Measurements from ENCODE around the gene ATP9A. TPM values are rescaled to one million over a fixed set of nuclear protein-coding genes. Genes with fewer than 3 reads are reported as not detected.

ATP9A gene
- total RNA-seq, 1 experiment from 2014 or later = 16.8 TPM

- POLR2A ChIA-PET = no interaction called here
- BruUV-seq (replicated peaks) = no TSS peak
Measured at GRCh38 chr20:51700809-51701285, 67.3 kb downstream of the ATP9A start.

More at GRCh38 chr20:51700809-51701285, 67.3 kb downstream of the ATP9A start:
- DNase-seq (ENCODE audit: low read depth, low spot score) (peak; percentile 35), ATAC-seq (peak; percentile 77)
- Histone ChIP-seq H3K27ac (ENCODE audit: low read depth, low read length) (no peak overlapping the region), H3K9me3 (ENCODE audit: control insufficient read depth in 1 of 2, insufficient read depth in 1 of 2, low read depth in 1 of 2, low read length in 2 of 2) (no peaks in the 10 kb centered on the region), H3K4me1 (ENCODE audit: control insufficient read depth in 1 of 2, insufficient read depth in 2 of 2, low read length in 2 of 2) (peaks cover 5 to 24% of the 10 kb centered on the region in 2 experiments; a peak in 3 of 4 replicates), H4K20me1 (ENCODE audit: insufficient read depth) (no peaks in the 10 kb centered on the region), H3K9ac (ENCODE audit: low read length) (no peak overlapping the region), H3K27me3 (ENCODE audit: insufficient read depth, low read length) (no peaks in the 10 kb centered on the region), H3K4me3 (replicated peaks in 1 of 2; ENCODE audit: low read depth in 1 of 2, low read length in 2 of 2) (no peak overlapping the region), H3K9me2 (ENCODE audit: insufficient read depth) (no peaks in the 10 kb centered on the region), H2AFZ (ENCODE audit: low read depth, low read length, poor library complexity, severe bottlenecking) (no peak overlapping the region), H3K79me2 (ENCODE audit: insufficient read depth, low read length) (no peaks in the 10 kb centered on the region), H3K36me3 (ENCODE audit: control insufficient read depth in 1 of 2, insufficient read depth in 2 of 2, low read length in 2 of 2) (no peaks in the 10 kb centered on the region), H3K4me2 (ENCODE audit: low read length) (no peak overlapping the region)
- ChIA-PET CTCF (interaction anchor here (0.6 to 1.5 kb wide), 22 partner anchors 8 to 382 kb away, joined by 3 to 14 read pairs (median 4); no protein-coding TSS in a partner anchor), RAD21 (ENCODE audit: low non-redundant PET in 1 of 2, low total read pairs in 2 of 2, uncharacterized antibody in 2 of 2, unreplicated experiment in 2 of 2) (interaction anchor here in 1 of 2 experiments (0.6 kb wide), 1 partner anchor 83 kb away, joined by 3 read pairs; no protein-coding TSS in a partner anchor)
- intact Hi-C loops (cut with micrococcal nuclease) = loop anchor here (1.0 to 5.0 kb wide), 2 partner anchors 361 to 382 kb away; no protein-coding TSS in a partner anchor
- TF ChIP-seq RAD21 (IDR thresholded peaks at IDR 0.05; ENCODE audit: low read depth) = peak; percentile 69
- TF ChIP-seq, protein P1, sequence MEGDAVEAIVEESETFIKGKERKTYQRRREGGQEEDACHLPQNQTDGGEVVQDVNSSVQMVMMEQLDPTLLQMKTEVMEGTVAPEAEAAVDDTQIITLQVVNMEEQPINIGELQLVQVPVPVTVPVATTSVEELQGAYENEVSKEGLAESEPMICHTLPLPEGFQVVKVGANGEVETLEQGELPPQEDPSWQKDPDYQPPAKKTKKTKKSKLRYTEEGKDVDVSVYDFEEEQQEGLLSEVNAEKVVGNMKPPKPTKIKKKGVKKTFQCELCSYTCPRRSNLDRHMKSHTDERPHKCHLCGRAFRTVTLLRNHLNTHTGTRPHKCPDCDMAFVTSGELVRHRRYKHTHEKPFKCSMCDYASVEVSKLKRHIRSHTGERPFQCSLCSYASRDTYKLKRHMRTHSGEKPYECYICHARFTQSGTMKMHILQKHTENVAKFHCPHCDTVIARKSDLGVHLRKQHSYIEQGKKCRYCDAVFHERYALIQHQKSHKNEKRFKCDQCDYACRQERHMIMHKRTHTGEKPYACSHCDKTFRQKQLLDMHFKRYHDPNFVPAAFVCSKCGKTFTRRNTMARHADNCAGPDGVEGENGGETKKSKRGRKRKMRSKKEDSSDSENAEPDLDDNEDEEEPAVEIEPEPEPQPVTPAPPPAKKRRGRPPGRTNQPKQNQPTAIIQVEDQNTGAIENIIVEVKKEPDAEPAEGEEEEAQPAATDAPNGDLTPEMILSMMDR (IDR thresholded peaks at IDR 0.05 in 2 of 3, conservative IDR thresholded peaks at IDR 0.05 in 1 of 3; ENCODE audit: borderline replicate concordance in 1 of 3, insufficient read depth in 1 of 3, low read depth in 2 of 3, low read length in 2 of 3) = peak; percentile 52 to 79 (median 66); a peak in 5 of 6 replicates
- TF ChIP-seq ELF1 (IDR thresholded peaks at IDR 0.05; ENCODE audit: borderline replicate concordance, low read depth) = no peak
- no peak for TF ChIP-seq ZFX (IDR thresholded peaks at IDR 0.05)
- no peak for TF ChIP-seq SIN3A (IDR thresholded peaks at IDR 0.05; ENCODE audit: low read depth)
- TF ChIP-seq FOSL1 (IDR thresholded peaks at IDR 0.05; ENCODE audit: low read depth) = no peak
- no peak for TF ChIP-seq ZBTB33 (IDR thresholded peaks at IDR 0.05; ENCODE audit: extremely low read depth, insufficient replicate concordance, low read length)
- TF ChIP-seq YY1 (IDR thresholded peaks at IDR 0.05; ENCODE audit: extremely low read depth, insufficient replicate concordance, low read depth, low read length) = no peak
- TF ChIP-seq MAX (IDR thresholded peaks at IDR 0.05) = no peak
- TF ChIP-seq TCF7L2 (IDR thresholded peaks at IDR 0.05; ENCODE audit: borderline replicate concordance, extremely low read depth, insufficient read depth, insufficient read length) = no peak
- no peak for TF ChIP-seq ATF3 (IDR thresholded peaks at IDR 0.05)
- no peak for TF ChIP-seq EGR1 (IDR thresholded peaks at IDR 0.05; ENCODE audit: low read depth)
- TF ChIP-seq CBX3 (IDR thresholded peaks at IDR 0.05; ENCODE audit: low read depth) = peak; percentile 39; the same call in 1 of the 2 replicates
- no peak for TF ChIP-seq CEBPB (IDR thresholded peaks at IDR 0.05; ENCODE audit: low read depth)
- TF ChIP-seq, protein P2, sequence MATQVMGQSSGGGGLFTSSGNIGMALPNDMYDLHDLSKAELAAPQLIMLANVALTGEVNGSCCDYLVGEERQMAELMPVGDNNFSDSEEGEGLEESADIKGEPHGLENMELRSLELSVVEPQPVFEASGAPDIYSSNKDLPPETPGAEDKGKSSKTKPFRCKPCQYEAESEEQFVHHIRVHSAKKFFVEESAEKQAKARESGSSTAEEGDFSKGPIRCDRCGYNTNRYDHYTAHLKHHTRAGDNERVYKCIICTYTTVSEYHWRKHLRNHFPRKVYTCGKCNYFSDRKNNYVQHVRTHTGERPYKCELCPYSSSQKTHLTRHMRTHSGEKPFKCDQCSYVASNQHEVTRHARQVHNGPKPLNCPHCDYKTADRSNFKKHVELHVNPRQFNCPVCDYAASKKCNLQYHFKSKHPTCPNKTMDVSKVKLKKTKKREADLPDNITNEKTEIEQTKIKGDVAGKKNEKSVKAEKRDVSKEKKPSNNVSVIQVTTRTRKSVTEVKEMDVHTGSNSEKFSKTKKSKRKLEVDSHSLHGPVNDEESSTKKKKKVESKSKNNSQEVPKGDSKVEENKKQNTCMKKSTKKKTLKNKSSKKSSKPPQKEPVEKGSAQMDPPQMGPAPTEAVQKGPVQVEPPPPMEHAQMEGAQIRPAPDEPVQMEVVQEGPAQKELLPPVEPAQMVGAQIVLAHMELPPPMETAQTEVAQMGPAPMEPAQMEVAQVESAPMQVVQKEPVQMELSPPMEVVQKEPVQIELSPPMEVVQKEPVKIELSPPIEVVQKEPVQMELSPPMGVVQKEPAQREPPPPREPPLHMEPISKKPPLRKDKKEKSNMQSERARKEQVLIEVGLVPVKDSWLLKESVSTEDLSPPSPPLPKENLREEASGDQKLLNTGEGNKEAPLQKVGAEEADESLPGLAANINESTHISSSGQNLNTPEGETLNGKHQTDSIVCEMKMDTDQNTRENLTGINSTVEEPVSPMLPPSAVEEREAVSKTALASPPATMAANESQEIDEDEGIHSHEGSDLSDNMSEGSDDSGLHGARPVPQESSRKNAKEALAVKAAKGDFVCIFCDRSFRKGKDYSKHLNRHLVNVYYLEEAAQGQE (IDR thresholded peaks at IDR 0.05; ENCODE audit: low read depth) = no peak
- no peak for TF ChIP-seq ZNF274 (IDR thresholded peaks at IDR 0.05; ENCODE audit: low read depth, low read length)
- TF ChIP-seq POLR2AphosphoS5 (IDR thresholded peaks at IDR 0.05; ENCODE audit: low read depth, low read length) = no peak
- TF ChIP-seq EZH2phosphoT487 (IDR thresholded peaks at IDR 0.05; ENCODE audit: borderline replicate concordance) = no peak
- no peak for TF ChIP-seq SP1 (IDR thresholded peaks at IDR 0.05; ENCODE audit: low read depth)

Data from HCT116 (cell line).